ENCODE measurements around the gene ERBB2. TPM values are rescaled to one million over a fixed set of nuclear protein-coding genes. Genes with fewer than 3 reads are reported as not detected.

ERBB2 gene
- total RNA-seq, 1 experiment from 2014 or later = 216 TPM

- Histone ChIP-seq H3K4me1 (ENCODE audit: insufficient read depth, low read length) (peaks cover 23% of the 10 kb centered on the region; the same call in 1 of the 2 replicates), H2AK5ac (ENCODE audit: insufficient read length, low read length) (no peak overlapping the region), H4K8ac (replicated peaks; ENCODE audit: insufficient read length, low read depth, low read length) (no peak overlapping the region), H4K91ac (ENCODE audit: insufficient read length, low read depth, low read length) (no peak overlapping the region), H3K14ac (ENCODE audit: insufficient read depth, low read length) (no peak overlapping the region), H3T11ph (ENCODE audit: low read length) (no peak overlapping the region), H2BK120ac (ENCODE audit: low read depth, low read length, poor library complexity, severe bottlenecking) (no peak overlapping the region), H3K23me2 (ENCODE audit: insufficient read length, low read depth, low read length, poor library complexity, severe bottlenecking) (no peaks in the 10 kb centered on the region), H3K9me3 (ENCODE audit: control insufficient read depth, low read depth, low read length) (no peaks in the 10 kb centered on the region), H3K79me1 (ENCODE audit: insufficient read depth, low read depth, low read length, poor library complexity, severe bottlenecking) (no peaks in the 10 kb centered on the region), H3K9ac (ENCODE audit: extremely low read depth, insufficient read length, low read length) (no peak overlapping the region), H4K5ac (ENCODE audit: insufficient read length, low read depth, low read length) (no peak overlapping the region), H3K79me2 (ENCODE audit: insufficient read depth, low read length) (no peaks in the 10 kb centered on the region; the same call in 1 of the 2 replicates), H4K20me1 (ENCODE audit: control insufficient read depth, insufficient read depth, insufficient read length) (no peaks in the 10 kb centered on the region), H2BK15ac (ENCODE audit: low read depth, low read length) (no peak overlapping the region), H2BK5ac (ENCODE audit: insufficient read length, low read length) (no peak overlapping the region), H2BK12ac (ENCODE audit: insufficient read length, low read depth, low read length) (no peak overlapping the region), H2AFZ (ENCODE audit: low read length) (no peak overlapping the region), H3K4me2 (ENCODE audit: insufficient read depth, insufficient read length, low read length) (no peak overlapping the region), H3K27ac (ENCODE audit: insufficient read length, low read depth, low read length) (no peak overlapping the region), H3K4ac (ENCODE audit: low read depth, low read length) (no peak overlapping the region), H3K56ac (ENCODE audit: insufficient read length, low read depth, low read length) (no peak overlapping the region), H2BK20ac (ENCODE audit: low read depth, low read length, poor library complexity, severe bottlenecking) (no peak overlapping the region), H3K23ac (ENCODE audit: insufficient read length, low read depth, low read length) (no peak overlapping the region), H3K18ac (ENCODE audit: insufficient read length, low read depth, low read length) (no peak overlapping the region), H3K27me3 (ENCODE audit: insufficient read depth, low read length) (no peaks in the 10 kb centered on the region)
- WGBS (ENCODE audit: extremely low coverage, insufficient read length, low lambda C conversion rate) = no CpG with 5 or more reads among the region's 5 CpGs
- Mint-ChIP-seq H3K27me3 (ENCODE audit: low read depth) (no peaks in the 10 kb centered on the region; the same call in 1 of the 2 replicates), H3K4me1 (peaks cover 50 to 54% of the 10 kb centered on the region in 2 experiments), H3K4me3 (no peak overlapping the region; a peak in 1 of 5 replicates), H3K36me3 (ENCODE audit: insufficient read depth in 1 of 3, low read depth in 3 of 3) (peaks cover 0 to 4% (median under 1%) of the 10 kb centered on the region in 3 experiments; a peak in 2 of 7 replicates), H3K27ac (peak overlapping the region in 2 of 3 experiments; percentile 50 to 96; a peak in 4 of 7 replicates), H3K9me3 (no peaks in the 10 kb centered on the region)
- TF ChIP-seq, protein P1, sequence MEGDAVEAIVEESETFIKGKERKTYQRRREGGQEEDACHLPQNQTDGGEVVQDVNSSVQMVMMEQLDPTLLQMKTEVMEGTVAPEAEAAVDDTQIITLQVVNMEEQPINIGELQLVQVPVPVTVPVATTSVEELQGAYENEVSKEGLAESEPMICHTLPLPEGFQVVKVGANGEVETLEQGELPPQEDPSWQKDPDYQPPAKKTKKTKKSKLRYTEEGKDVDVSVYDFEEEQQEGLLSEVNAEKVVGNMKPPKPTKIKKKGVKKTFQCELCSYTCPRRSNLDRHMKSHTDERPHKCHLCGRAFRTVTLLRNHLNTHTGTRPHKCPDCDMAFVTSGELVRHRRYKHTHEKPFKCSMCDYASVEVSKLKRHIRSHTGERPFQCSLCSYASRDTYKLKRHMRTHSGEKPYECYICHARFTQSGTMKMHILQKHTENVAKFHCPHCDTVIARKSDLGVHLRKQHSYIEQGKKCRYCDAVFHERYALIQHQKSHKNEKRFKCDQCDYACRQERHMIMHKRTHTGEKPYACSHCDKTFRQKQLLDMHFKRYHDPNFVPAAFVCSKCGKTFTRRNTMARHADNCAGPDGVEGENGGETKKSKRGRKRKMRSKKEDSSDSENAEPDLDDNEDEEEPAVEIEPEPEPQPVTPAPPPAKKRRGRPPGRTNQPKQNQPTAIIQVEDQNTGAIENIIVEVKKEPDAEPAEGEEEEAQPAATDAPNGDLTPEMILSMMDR (conservative IDR thresholded peaks at IDR 0.05) = no peak
- DNase-seq = no peak
These were observed 5.3 kb upstream of the ERBB2 start for GRCh38 chr17:39694593-39694992.
